Endothelial cell of umbilical vein (primary cell): ENCODE measurements around the gene MAJIN. TPM values are rescaled to one million over a fixed set of nuclear protein-coding genes. Genes with fewer than 3 reads are reported as not detected.

Experiments used
- BruUV-seq: library from RNA; stranded (reverse); fragments of 400-500 nt; replicated peaks from 2 replicates; lab custom pipeline; 2021; lab: Mats Ljungman, UMichigan
- CTCF ChIA-PET: fragments of 300-600, 350-600 bp; sonication (Branson Sonifier 250); formaldehyde crosslinking; loops from one replicate; lab custom pipeline; 2021; ENCODE audit warnings: antibody characterized with exemption, inconsistent platforms; lab: Charles Lee
- POLR2A ChIA-PET: fragments of 300-600, 350-600 bp; sonication (Branson Sonifier 250); formaldehyde crosslinking; loops from one replicate; lab custom pipeline; 2021; ENCODE audit warnings: antibody characterized with exemption, inconsistent platforms; lab: Charles Lee
- DNase-seq: peaks from one replicate; pipeline ENCODE4 v3.0.0-alpha.2; 2011; ENCODE audit warnings: low read depth, low spot score
- FAIRE-seq: peaks from 2 replicates; lab custom pipeline; 2011; peaks lifted over from hg19 to GRCh38; lab: Jason Lieb, UNC
- H2AFZ ChIP-seq: 2 replicates; pipeline ENCODE4 v1.6.0; 2012; ENCODE audit warnings: low read depth, low read length, control low read depth, inconsistent platforms
- H3K27ac ChIP-seq: 2 replicates; pipeline ENCODE4 v1.5.1; 2011; ENCODE audit warnings: low read depth, mild to moderate bottlenecking, control low read depth, low read length, moderate library complexity; ENCODE audit not compliant: insufficient read depth
- H3K27me3 ChIP-seq, 2 experiments: 2 replicates each; pipeline versions ENCODE4 v1.6.0 to v1.6.1; 2011; ENCODE audit warnings: low read length in 2 of 2, mixed read lengths in 1 of 2; ENCODE audit not compliant: control insufficient read depth in 2 of 2, insufficient read depth in 2 of 2
- H3K36me3 ChIP-seq, 2 experiments: 2 replicates in 1 of 2; 3 replicates in 1 of 2; pipeline ENCODE4 v1.5.1; 2011; ENCODE audit warnings: low read length in 2 of 2, mild to moderate bottlenecking in 1 of 2, moderate library complexity in 1 of 2; ENCODE audit not compliant: control insufficient read depth in 2 of 2, insufficient read depth in 2 of 2; ENCODE audit errors: extremely low read depth in 1 of 2
- H3K4me1 ChIP-seq: 3 replicates; pipeline ENCODE4 v1.5.1; 2011; ENCODE audit warnings: mild to moderate bottlenecking, low read length; ENCODE audit not compliant: control insufficient read depth, insufficient read depth; ENCODE audit errors: extremely low read depth
- H3K4me2 ChIP-seq: 2 replicates; pipeline ENCODE4 v1.6.1; 2011; ENCODE audit warnings: low read length, control low read depth, mixed read lengths; ENCODE audit not compliant: insufficient read depth
- H3K4me3 ChIP-seq, 3 experiments: fragments of 200-600 bp in 1 of 3; sonication (generic), shearing (Covaris generic) in 1 of 3; replicated peaks in 1 of 3; 2 replicates each; pipeline ENCODE4 v1.5.1; 2011 to 2016; ENCODE audit warnings: control low read depth in 3 of 3, low read length in 3 of 3, mild to moderate bottlenecking in 2 of 3, inconsistent platforms in 1 of 3, low read depth in 1 of 3, moderate library complexity in 1 of 3; ENCODE audit not compliant: insufficient read depth in 1 of 3
- H3K79me2 ChIP-seq: 2 replicates; pipeline ENCODE4 v1.6.0; 2012; ENCODE audit warnings: low read length, inconsistent platforms; ENCODE audit not compliant: control insufficient read depth, insufficient read depth
- H3K9ac ChIP-seq: replicated peaks from 2 replicates; pipeline ENCODE3; 2011; ENCODE audit warnings: low read length, control low read depth; ENCODE audit not compliant: insufficient read depth; ENCODE audit errors: extremely low read depth
- H3K9me1 ChIP-seq: replicated peaks from 3 replicates; pipeline ENCODE4 v1.6.0; 2011; ENCODE audit warnings: mild to moderate bottlenecking, low read length; ENCODE audit not compliant: control insufficient read depth, insufficient read depth; ENCODE audit errors: extremely low read depth
- H3K9me3 ChIP-seq: replicated peaks from 2 replicates; pipeline ENCODE4 v1.5.1; 2012; ENCODE audit warnings: low read length, inconsistent platforms; ENCODE audit not compliant: control insufficient read depth, insufficient read depth
- H4K20me1 ChIP-seq: replicated peaks from 2 replicates; pipeline ENCODE3; 2011; ENCODE audit warnings: mild to moderate bottlenecking, low read length; ENCODE audit not compliant: control insufficient read depth, insufficient read depth; ENCODE audit errors: extremely low read depth
- CTCF ChIP-seq, 2 donors: IDR thresholded peaks; 1 replicate in 1 of 2; 2 replicates in 1 of 2; pipeline ENCODE4 v1.5.1; 2011; ENCODE audit warnings: low read length in 2 of 2, mild to moderate bottlenecking in 2 of 2, moderate library complexity in 2 of 2, control low read depth in 1 of 2, inconsistent platforms in 1 of 2, low read depth in 1 of 2; ENCODE audit not compliant: insufficient read depth in 1 of 2; ENCODE audit errors: extremely low read depth in 1 of 2
- EZH2 ChIP-seq: IDR thresholded peaks from 2 replicates; pipeline ENCODE4 v1.6.1; 2012; ENCODE audit warnings: borderline replicate concordance, low read depth, mild to moderate bottlenecking, moderate library complexity, low read length, inconsistent platforms; ENCODE audit not compliant: severe bottlenecking
- FOS ChIP-seq: IDR thresholded peaks from 2 replicates; pipeline ENCODE4 v1.6.1; 2011; ENCODE audit warnings: mild to moderate bottlenecking, low read length, moderate library complexity, borderline replicate concordance; ENCODE audit not compliant: insufficient read depth
- JUN ChIP-seq: IDR thresholded peaks from 2 replicates; pipeline ENCODE4 v1.6.1; 2011; ENCODE audit warnings: borderline replicate concordance, low read depth; ENCODE audit not compliant: insufficient read length, insufficient read depth
- MAX ChIP-seq: IDR thresholded peaks from 2 replicates; pipeline ENCODE4 v1.6.1; 2011; ENCODE audit not compliant: insufficient read depth, insufficient read length
- MYC ChIP-seq: IDR thresholded peaks from one replicate; pipeline ENCODE4 v1.6.1; 2011; ENCODE audit warnings: mild to moderate bottlenecking, low read depth, low read length
- POLR2A ChIP-seq: IDR thresholded peaks from 2 replicates; pipeline ENCODE4 v1.6.1; 2012; ENCODE audit warnings: low read depth, mild to moderate bottlenecking, control low read depth, low read length
- dilution Hi-C: fragments of 300-500 bp; cut with MboI; formaldehyde crosslinking; loops from one replicate; pipeline ENCODE4 v1.15.0; 2019; ENCODE audit warnings: low sequenced_read_pairs; ENCODE audit not compliant: extremely low pct_ligation_motif_present
- intact Hi-C: fragments of 100-400 bp; cut with micrococcal nuclease; formaldehyde crosslinking; loops from one replicate; pipeline ENCODE4 v1.10.0; 2022
- polyA plus RNA-seq, 4 experiments: library from polyadenylated mRNA; depleted of rRNA in 3 of 4; stranded (reverse) in 3 of 4; unstranded in 1 of 4; fragments of >200 nt; gene quantifications; 2 replicates each; pipeline versions ENCODE4 v1.2.1 to v1.2.3, GENCODE V29; 2011 to 2012; ENCODE audit warnings: missing spikeins in 1 of 4
- total RNA-seq: library from RNA; stranded (reverse); gene quantifications from 2 replicates; pipeline ENCODE4 v1.2.3, GENCODE V29; 2021

The MAJIN gene
- total and polyA plus RNA-seq, 2 donors (not counting 3 experiments of a cell fraction or from before 2014, with no cell fraction given): 0.07 TPM; not detected in 1

- dilution Hi-C loops (no loop called here), intact Hi-C loops (no loop called here)
- Histone ChIP-seq H3K9ac (no peak overlapping the region), H3K4me1 (peaks cover 1% of the 10 kb centered on the region), H3K4me3 (no peak overlapping the region), H3K4me2 (no peak overlapping the region), H3K27ac (no peak overlapping the region), H4K20me1 (no peaks in the 10 kb centered on the region), H3K9me3 (no peaks in the 10 kb centered on the region), H3K9me1 (no peaks in the 10 kb centered on the region), H3K36me3 (peaks cover 3 to 38% of the 10 kb centered on the region in 2 experiments), H3K27me3 (no peaks in the 10 kb centered on the region), H3K79me2 (no peaks in the 10 kb centered on the region), H2AFZ (no peak overlapping the region)
- POLR2A ChIA-PET: no interaction called here
- no peak for DNase-seq
- no peak for FAIRE-seq
- TF ChIP-seq FOS (no peak), POLR2A (no peak), EZH2 (no peak), JUN (no peak), CTCF (IDR thresholded peaks at IDR 0.05; ENCODE audit: extremely low read depth in 1 of 2, insufficient read depth in 1 of 2, low read depth in 1 of 2, low read length in 2 of 2) (no peak), MYC (no peak), MAX (no peak)
- CTCF ChIA-PET: interaction anchor here (0.6 to 2.0 kb wide), 3 partner anchors 10 to 67 kb away, joined by 3 to 7 read pairs (median 4); partner anchors contain the start of genes BATF2 and MAJIN
- no TSS peak for BruUV-seq
Measured at GRCh38 chr11:64930340-64930739, 41.6 kb downstream of the MAJIN start.
